GM21447 (cell line): Measurements from ENCODE around the gene ZNF286A.
"Not testable (repeated sequence)": the region's sequence is repeated elsewhere in the genome, so short reads cannot be mapped to it uniquely, and the experiment has no call there.

Experiments used
- ATAC-seq: cut with Tn5 transposase; IDR thresholded peaks from one replicate; pipeline ENCODE4 v1.9.1; 2021; ENCODE audit not compliant: unreplicated experiment

The ZNF286A gene

DNA sequence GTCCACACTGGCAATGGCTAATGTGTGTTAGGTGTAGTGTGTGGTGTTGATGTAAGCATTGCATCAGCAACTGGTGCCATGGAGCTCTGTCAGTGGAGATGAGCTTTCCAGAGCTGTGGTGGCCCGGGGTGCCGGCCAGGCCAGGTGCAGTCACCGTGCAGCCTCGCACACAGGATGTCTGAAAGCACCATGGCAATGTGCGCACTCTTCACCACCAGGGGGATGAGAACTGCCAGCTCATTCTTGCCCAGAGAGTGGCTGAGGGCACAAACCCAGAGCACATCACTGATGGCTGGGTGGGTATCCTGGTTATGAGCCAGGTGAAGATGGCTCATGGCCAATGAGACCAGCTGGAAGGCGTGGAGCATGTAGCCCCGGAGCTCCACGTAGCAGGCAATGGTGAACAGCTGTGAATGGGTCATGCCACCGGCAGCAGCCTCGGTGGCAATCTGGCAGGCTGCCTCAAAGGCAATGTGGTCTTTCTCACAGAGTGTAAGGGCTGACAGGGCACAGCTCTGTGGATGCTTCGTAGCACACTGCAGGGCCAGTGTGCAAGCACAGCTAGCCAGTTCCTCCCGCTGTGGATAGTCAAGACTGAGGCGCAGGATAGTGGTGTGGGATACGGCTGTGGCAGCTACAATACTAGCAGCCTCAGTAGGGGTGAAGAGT, 69.4 kb downstream of the ZNF286A start:
- ATAC-seq = not testable (repeated sequence)
